Transverse colon (tissue), 3 donors: ENCODE measurements around the gene ADD1.

Experiments used
- POLR2A ChIP-seq: fragments of 450-650 bp; IDR thresholded peaks from one replicate; pipeline ENCODE4 v1.6.1; 2016; ENCODE audit warnings: antibody characterized with exemption, mild to moderate bottlenecking, moderate library complexity
- TF ChIP-seq, protein P1 (sequence below), 5 experiments: fragments of 200-600 bp in 3 of 5; fragments of 450-650 bp in 2 of 5; sonication (generic) in 3 of 5; IDR thresholded peaks; 1 replicate in 2 of 5; 2 replicates in 3 of 5; pipeline ENCODE4 v1.5.1; 2016 to 2017; ENCODE audit warnings: antibody characterized with exemption in 5 of 5, inconsistent platforms in 3 of 5, mild to moderate bottlenecking in 2 of 5, moderate library complexity in 1 of 5

- TF ChIP-seq, protein P1, sequence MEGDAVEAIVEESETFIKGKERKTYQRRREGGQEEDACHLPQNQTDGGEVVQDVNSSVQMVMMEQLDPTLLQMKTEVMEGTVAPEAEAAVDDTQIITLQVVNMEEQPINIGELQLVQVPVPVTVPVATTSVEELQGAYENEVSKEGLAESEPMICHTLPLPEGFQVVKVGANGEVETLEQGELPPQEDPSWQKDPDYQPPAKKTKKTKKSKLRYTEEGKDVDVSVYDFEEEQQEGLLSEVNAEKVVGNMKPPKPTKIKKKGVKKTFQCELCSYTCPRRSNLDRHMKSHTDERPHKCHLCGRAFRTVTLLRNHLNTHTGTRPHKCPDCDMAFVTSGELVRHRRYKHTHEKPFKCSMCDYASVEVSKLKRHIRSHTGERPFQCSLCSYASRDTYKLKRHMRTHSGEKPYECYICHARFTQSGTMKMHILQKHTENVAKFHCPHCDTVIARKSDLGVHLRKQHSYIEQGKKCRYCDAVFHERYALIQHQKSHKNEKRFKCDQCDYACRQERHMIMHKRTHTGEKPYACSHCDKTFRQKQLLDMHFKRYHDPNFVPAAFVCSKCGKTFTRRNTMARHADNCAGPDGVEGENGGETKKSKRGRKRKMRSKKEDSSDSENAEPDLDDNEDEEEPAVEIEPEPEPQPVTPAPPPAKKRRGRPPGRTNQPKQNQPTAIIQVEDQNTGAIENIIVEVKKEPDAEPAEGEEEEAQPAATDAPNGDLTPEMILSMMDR (IDR thresholded peaks at IDR 0.05), result no peak
- no peak for TF ChIP-seq POLR2A
Measured at GRCh38 chr4:2925496-2925895, 81.9 kb downstream of the ADD1 start.
